Endothelial cell of umbilical vein (primary cell): ENCODE data around the gene KLHL17. TPM values are rescaled to one million over a fixed set of nuclear protein-coding genes. Genes with fewer than 3 reads are reported as not detected.

Source experiments
- BruUV-seq: library from RNA; stranded (reverse); fragments of 400-500 nt; replicated peaks from 2 replicates; lab custom pipeline; 2021; lab: Mats Ljungman, UMichigan
- CTCF ChIA-PET: fragments of 300-600, 350-600 bp; sonication (Branson Sonifier 250); formaldehyde crosslinking; loops from one replicate; lab custom pipeline; 2021; ENCODE audit warnings: antibody characterized with exemption, inconsistent platforms; lab: Charles Lee
- POLR2A ChIA-PET: fragments of 300-600, 350-600 bp; sonication (Branson Sonifier 250); formaldehyde crosslinking; loops from one replicate; lab custom pipeline; 2021; ENCODE audit warnings: antibody characterized with exemption, inconsistent platforms; lab: Charles Lee
- DNase-seq: peaks from one replicate; pipeline ENCODE4 v3.0.0-alpha.2; 2011; ENCODE audit warnings: low read depth, low spot score
- FAIRE-seq: peaks from 2 replicates; lab custom pipeline; 2011; peaks lifted over from hg19 to GRCh38; lab: Jason Lieb, UNC
- H2AFZ ChIP-seq: 2 replicates; pipeline ENCODE4 v1.6.0; 2012; ENCODE audit warnings: low read depth, low read length, control low read depth, inconsistent platforms
- H3K27ac ChIP-seq: 2 replicates; pipeline ENCODE4 v1.5.1; 2011; ENCODE audit warnings: low read depth, mild to moderate bottlenecking, control low read depth, low read length, moderate library complexity; ENCODE audit not compliant: insufficient read depth
- H3K27me3 ChIP-seq, 2 experiments: 2 replicates each; pipeline versions ENCODE4 v1.6.0 to v1.6.1; 2011; ENCODE audit warnings: low read length in 2 of 2, mixed read lengths in 1 of 2; ENCODE audit not compliant: control insufficient read depth in 2 of 2, insufficient read depth in 2 of 2
- H3K36me3 ChIP-seq, 2 experiments: 2 replicates in 1 of 2; 3 replicates in 1 of 2; pipeline ENCODE4 v1.5.1; 2011; ENCODE audit warnings: low read length in 2 of 2, mild to moderate bottlenecking in 1 of 2, moderate library complexity in 1 of 2; ENCODE audit not compliant: control insufficient read depth in 2 of 2, insufficient read depth in 2 of 2; ENCODE audit errors: extremely low read depth in 1 of 2
- H3K4me1 ChIP-seq: 3 replicates; pipeline ENCODE4 v1.5.1; 2011; ENCODE audit warnings: mild to moderate bottlenecking, low read length; ENCODE audit not compliant: control insufficient read depth, insufficient read depth; ENCODE audit errors: extremely low read depth
- H3K4me2 ChIP-seq: 2 replicates; pipeline ENCODE4 v1.6.1; 2011; ENCODE audit warnings: low read length, control low read depth, mixed read lengths; ENCODE audit not compliant: insufficient read depth
- H3K4me3 ChIP-seq, 3 experiments: fragments of 200-600 bp in 1 of 3; sonication (generic), shearing (Covaris generic) in 1 of 3; replicated peaks in 1 of 3; 2 replicates each; pipeline ENCODE4 v1.5.1; 2011 to 2016; ENCODE audit warnings: control low read depth in 3 of 3, low read length in 3 of 3, mild to moderate bottlenecking in 2 of 3, inconsistent platforms in 1 of 3, low read depth in 1 of 3, moderate library complexity in 1 of 3; ENCODE audit not compliant: insufficient read depth in 1 of 3
- H3K79me2 ChIP-seq: 2 replicates; pipeline ENCODE4 v1.6.0; 2012; ENCODE audit warnings: low read length, inconsistent platforms; ENCODE audit not compliant: control insufficient read depth, insufficient read depth
- H3K9ac ChIP-seq: replicated peaks from 2 replicates; pipeline ENCODE3; 2011; ENCODE audit warnings: low read length, control low read depth; ENCODE audit not compliant: insufficient read depth; ENCODE audit errors: extremely low read depth
- H3K9me1 ChIP-seq: replicated peaks from 3 replicates; pipeline ENCODE4 v1.6.0; 2011; ENCODE audit warnings: mild to moderate bottlenecking, low read length; ENCODE audit not compliant: control insufficient read depth, insufficient read depth; ENCODE audit errors: extremely low read depth
- H3K9me3 ChIP-seq: replicated peaks from 2 replicates; pipeline ENCODE4 v1.5.1; 2012; ENCODE audit warnings: low read length, inconsistent platforms; ENCODE audit not compliant: control insufficient read depth, insufficient read depth
- H4K20me1 ChIP-seq: replicated peaks from 2 replicates; pipeline ENCODE3; 2011; ENCODE audit warnings: mild to moderate bottlenecking, low read length; ENCODE audit not compliant: control insufficient read depth, insufficient read depth; ENCODE audit errors: extremely low read depth
- EZH2 ChIP-seq: IDR thresholded peaks from 2 replicates; pipeline ENCODE4 v1.6.1; 2012; ENCODE audit warnings: borderline replicate concordance, low read depth, mild to moderate bottlenecking, moderate library complexity, low read length, inconsistent platforms; ENCODE audit not compliant: severe bottlenecking
- FOS ChIP-seq: IDR thresholded peaks from 2 replicates; pipeline ENCODE4 v1.6.1; 2011; ENCODE audit warnings: mild to moderate bottlenecking, low read length, moderate library complexity, borderline replicate concordance; ENCODE audit not compliant: insufficient read depth
- GATA2 ChIP-seq: IDR thresholded peaks from 2 replicates; pipeline ENCODE4 v1.7.0; 2011; ENCODE audit warnings: low read depth, mild to moderate bottlenecking, moderate library complexity, mixed read lengths, low read length; ENCODE audit not compliant: insufficient read length, insufficient read depth
- JUN ChIP-seq: IDR thresholded peaks from 2 replicates; pipeline ENCODE4 v1.6.1; 2011; ENCODE audit warnings: borderline replicate concordance, low read depth; ENCODE audit not compliant: insufficient read length, insufficient read depth
- MYC ChIP-seq: IDR thresholded peaks from one replicate; pipeline ENCODE4 v1.6.1; 2011; ENCODE audit warnings: mild to moderate bottlenecking, low read depth, low read length
- POLR2A ChIP-seq: IDR thresholded peaks from 2 replicates; pipeline ENCODE4 v1.6.1; 2012; ENCODE audit warnings: low read depth, mild to moderate bottlenecking, control low read depth, low read length
- POLR2AphosphoS5 ChIP-seq: IDR thresholded peaks from 2 replicates; pipeline ENCODE4 v1.6.1; 2012; ENCODE audit warnings: low read depth, mild to moderate bottlenecking, control low read depth, low read length, moderate library complexity; ENCODE audit not compliant: insufficient read depth
- dilution Hi-C: fragments of 300-500 bp; cut with MboI; formaldehyde crosslinking; loops from one replicate; pipeline ENCODE4 v1.15.0; 2019; ENCODE audit warnings: low sequenced_read_pairs; ENCODE audit not compliant: extremely low pct_ligation_motif_present
- intact Hi-C: fragments of 100-400 bp; cut with micrococcal nuclease; formaldehyde crosslinking; loops from one replicate; pipeline ENCODE4 v1.10.0; 2022
- polyA plus RNA-seq, 4 experiments: library from polyadenylated mRNA; depleted of rRNA in 3 of 4; stranded (reverse) in 3 of 4; unstranded in 1 of 4; fragments of >200 nt; gene quantifications; 2 replicates each; pipeline versions ENCODE4 v1.2.1 to v1.2.3, GENCODE V29; 2011 to 2012; ENCODE audit warnings: missing spikeins in 1 of 4
- total RNA-seq: library from RNA; stranded (reverse); gene quantifications from 2 replicates; pipeline ENCODE4 v1.2.3, GENCODE V29; 2021
- TF ChIP-seq, protein P1 (sequence below), 2 donors: IDR thresholded peaks; 1 replicate in 1 of 2; 2 replicates in 1 of 2; pipeline ENCODE4 v1.5.1; 2011; ENCODE audit warnings: low read length in 2 of 2, mild to moderate bottlenecking in 2 of 2, moderate library complexity in 2 of 2, control low read depth in 1 of 2, inconsistent platforms in 1 of 2, low read depth in 1 of 2; ENCODE audit not compliant: insufficient read depth in 1 of 2; ENCODE audit errors: extremely low read depth in 1 of 2
- TF ChIP-seq, protein P2 (sequence below): IDR thresholded peaks from 2 replicates; pipeline ENCODE4 v1.6.1; 2011; ENCODE audit not compliant: insufficient read depth, insufficient read length

The KLHL17 gene
- total and polyA plus RNA-seq, 2 donors (not counting 3 experiments of a cell fraction or from before 2014, with no cell fraction given) = 27.0 to 30.1 TPM

DNA sequence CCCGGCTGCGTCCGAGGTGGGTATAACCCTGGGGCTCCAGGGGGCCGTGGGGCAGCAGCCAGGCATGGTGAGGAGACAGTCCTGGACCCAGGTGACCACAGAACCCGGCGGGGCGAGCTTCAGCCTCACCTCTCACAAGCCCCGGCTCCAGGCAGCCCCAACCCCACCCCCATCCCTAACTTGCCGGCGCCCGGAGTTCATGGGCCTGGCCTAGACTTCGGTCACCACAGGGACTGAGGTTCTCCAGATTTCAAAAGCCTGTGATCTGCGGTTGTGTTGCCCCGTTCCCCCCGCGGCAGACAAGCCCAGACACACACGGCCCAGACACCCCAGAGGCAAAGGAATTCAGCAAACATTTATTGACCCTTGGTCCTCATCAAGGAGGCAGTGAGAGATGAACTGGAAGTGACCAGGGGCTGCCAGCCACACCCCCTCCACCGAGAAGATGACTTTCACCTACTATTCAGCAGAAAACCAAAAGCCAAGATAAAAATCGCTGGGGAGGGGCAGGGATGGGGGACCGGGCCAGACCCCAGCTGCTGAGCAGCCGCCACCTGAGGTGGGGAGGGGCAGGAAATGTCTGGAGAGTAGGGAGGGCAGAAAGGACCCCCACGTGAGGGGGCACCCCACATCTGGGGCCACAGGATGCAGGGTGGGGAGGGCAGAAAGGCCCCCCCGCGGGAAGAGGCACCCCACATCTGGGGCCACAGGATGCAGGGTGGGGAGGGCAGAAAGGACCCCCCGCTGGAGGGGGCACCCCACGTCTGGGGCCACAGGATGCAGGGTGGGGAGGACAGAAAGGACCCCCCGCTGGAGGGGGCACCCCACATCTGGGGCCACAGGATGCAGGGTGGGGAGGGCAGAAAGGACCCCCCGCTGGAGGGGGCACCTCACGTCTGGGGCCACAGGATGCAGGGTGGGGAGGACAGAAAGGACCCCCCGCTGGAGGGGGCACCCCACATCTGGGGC, 35.6 kb downstream of the KLHL17 start:
- no TSS peak for BruUV-seq
- POLR2A ChIA-PET = no interaction called here
- H3K27ac ChIP-seq = no peak overlapping the region
- no peak overlapping the region for H3K4me2 ChIP-seq
- DNase-seq (no peak), FAIRE-seq (peak; percentile 12)
- H3K4me1 ChIP-seq = peaks cover 7% of the 10 kb centered on the region
- H3K9ac ChIP-seq = no peak overlapping the region
- no peaks in the 10 kb centered on the region for H3K9me3 ChIP-seq
- H3K4me3 ChIP-seq = no peak overlapping the region
- CTCF ChIA-PET = interaction anchor here (1.8 to 3.9 kb wide), 2 partner anchors 11 to 12 kb away, joined by 13 to 25 read pairs; no protein-coding TSS in a partner anchor
- H3K27me3 ChIP-seq = peaks cover 0 to 19% of the 10 kb centered on the region in 2 experiments
- H4K20me1 ChIP-seq = no peaks in the 10 kb centered on the region
- no peaks in the 10 kb centered on the region for H3K9me1 ChIP-seq
- TF ChIP-seq POLR2AphosphoS5 (no peak), JUN (no peak), GATA2 (no peak), FOS (no peak), POLR2A (no peak), EZH2 (no peak), MYC (no peak)
- TF ChIP-seq, protein P1, sequence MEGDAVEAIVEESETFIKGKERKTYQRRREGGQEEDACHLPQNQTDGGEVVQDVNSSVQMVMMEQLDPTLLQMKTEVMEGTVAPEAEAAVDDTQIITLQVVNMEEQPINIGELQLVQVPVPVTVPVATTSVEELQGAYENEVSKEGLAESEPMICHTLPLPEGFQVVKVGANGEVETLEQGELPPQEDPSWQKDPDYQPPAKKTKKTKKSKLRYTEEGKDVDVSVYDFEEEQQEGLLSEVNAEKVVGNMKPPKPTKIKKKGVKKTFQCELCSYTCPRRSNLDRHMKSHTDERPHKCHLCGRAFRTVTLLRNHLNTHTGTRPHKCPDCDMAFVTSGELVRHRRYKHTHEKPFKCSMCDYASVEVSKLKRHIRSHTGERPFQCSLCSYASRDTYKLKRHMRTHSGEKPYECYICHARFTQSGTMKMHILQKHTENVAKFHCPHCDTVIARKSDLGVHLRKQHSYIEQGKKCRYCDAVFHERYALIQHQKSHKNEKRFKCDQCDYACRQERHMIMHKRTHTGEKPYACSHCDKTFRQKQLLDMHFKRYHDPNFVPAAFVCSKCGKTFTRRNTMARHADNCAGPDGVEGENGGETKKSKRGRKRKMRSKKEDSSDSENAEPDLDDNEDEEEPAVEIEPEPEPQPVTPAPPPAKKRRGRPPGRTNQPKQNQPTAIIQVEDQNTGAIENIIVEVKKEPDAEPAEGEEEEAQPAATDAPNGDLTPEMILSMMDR (IDR thresholded peaks at IDR 0.05; ENCODE audit: extremely low read depth in 1 of 2, insufficient read depth in 1 of 2, low read depth in 1 of 2, low read length in 2 of 2) = no peak
- TF ChIP-seq, protein P2, sequence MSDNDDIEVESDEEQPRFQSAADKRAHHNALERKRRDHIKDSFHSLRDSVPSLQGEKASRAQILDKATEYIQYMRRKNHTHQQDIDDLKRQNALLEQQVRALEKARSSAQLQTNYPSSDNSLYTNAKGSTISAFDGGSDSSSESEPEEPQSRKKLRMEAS = no peak
- dilution Hi-C loops (no loop called here), intact Hi-C loops (no loop called here)
- H2AFZ ChIP-seq = no peak overlapping the region
- no peaks in the 10 kb centered on the region for H3K36me3 ChIP-seq
- H3K79me2 ChIP-seq = no peaks in the 10 kb centered on the region
